HG02840 (cell line): ENCODE measurements around the gene OR2M3.
"Not testable (repeated sequence)": the region's sequence is repeated elsewhere in the genome, so short reads cannot be mapped to it uniquely, and the experiment has no call there.

Source experiments
- ATAC-seq: cut with Tn5 transposase; IDR thresholded peaks from one replicate; pipeline ENCODE4 v1.9.1; 2021; ENCODE audit warnings: mild to moderate bottlenecking, moderate library complexity, moderate number of reproducible peaks; ENCODE audit not compliant: unreplicated experiment, low FRiP score

OR2M3 gene, protein sequence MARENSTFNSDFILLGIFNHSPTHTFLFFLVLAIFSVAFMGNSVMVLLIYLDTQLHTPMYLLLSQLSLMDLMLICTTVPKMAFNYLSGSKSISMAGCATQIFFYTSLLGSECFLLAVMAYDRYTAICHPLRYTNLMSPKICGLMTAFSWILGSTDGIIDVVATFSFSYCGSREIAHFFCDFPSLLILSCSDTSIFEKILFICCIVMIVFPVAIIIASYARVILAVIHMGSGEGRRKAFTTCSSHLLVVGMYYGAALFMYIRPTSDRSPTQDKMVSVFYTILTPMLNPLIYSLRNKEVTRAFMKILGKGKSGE

DNA sequence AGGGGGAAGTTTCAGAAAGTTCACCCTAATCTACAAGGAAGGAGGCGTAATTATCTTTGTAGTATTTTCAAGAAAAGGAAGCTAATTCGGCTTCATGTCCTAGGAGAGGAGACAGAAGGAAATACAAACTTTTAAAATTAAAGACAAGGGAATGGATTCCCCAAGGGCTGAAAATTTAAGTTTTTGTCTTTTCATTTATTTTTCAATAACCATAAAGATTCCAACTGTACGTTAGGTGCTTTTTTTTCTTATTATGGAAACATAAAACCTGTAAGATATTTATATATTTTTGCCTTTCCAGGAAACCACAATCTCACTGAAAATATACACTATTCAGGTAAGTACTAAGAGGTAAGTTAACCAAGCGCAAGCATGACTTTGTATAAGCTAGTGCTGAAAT is at the start of gene OR2M3:
Gene OR2M3 (plus strand): TSS at position 301 of the 400 bp plus-strand sequence. CDS start 5,803 bp downstream, outside the sequence.
- no peak for ATAC-seq

DNA sequence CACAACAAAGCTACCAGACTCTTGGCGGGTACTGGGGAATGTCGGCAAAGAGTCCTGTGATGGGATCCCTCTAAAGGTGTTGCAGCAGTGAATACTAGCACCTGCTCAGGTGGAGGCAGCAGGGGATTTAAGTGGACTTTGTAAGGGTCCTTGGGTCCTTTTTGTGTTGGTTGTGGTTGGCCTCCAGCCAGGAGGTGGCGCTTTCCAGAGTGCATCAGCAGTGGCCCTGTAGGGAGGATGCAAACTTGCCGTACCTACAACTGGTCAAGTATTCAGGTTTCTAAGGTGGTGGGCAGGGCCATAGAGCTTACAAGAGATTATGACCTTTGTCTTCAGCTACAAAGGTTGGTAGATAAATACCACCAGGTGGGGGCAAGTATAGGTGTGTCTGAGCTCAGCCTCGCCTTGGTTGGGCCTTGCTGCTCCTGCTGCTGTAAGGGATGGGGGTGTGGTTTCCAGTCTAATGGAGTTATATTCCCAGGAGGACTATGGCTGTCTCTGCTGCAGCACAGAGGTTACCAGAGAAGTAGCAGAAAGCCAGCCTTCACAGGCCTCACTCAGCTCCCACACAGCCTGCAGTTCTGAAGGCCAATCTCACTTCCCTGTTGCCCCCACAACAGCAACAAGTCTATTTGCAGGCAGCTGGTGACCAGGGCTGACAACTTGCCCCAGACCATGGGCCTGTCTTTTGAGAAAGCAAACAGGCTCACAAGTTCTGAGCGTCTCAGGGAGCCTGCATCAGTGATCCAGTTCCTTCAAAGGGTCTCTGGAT is 44.8 kb upstream of the OR2M3 start:
- no peak for ATAC-seq

DNA sequence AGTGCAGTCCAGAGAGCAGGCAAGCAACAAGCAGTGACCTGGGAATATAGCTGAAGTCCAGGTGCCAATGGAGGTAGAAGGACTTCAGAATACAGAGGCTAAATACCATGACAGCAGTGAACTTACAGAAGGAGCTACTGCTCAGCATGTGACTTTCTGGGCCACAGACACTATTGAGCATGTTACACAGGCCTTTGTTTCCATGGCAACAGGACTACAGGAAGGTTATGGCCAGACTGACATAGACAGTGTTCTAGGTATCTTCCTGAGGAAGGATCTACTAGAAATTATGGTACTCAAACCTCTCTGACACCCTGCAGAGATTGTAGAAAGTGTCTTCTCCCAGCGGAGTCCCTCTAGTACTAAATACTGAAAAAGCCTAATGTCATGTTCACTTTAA is 41.1 kb upstream of the OR2M3 start:
- no peak for ATAC-seq

DNA sequence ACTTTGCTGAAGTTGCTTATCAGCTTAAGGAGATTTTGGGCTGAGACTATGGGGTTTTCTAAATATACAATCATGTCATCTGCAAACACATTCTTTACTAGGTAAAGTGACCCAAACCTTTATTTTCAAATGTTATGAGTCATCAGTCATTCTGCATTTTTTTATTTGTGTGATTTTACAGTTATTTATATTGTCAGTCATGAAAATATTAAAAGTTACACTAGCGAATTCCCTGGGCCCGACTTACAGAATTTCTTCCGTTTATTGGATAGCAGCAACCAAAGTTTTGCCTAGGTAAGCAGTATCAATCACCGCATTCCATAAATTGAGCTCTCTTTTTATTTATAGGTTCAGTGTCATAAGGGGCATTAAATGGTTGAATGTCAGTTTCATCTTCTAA is 38.3 kb upstream of the OR2M3 start:
- no peak for ATAC-seq

DNA sequence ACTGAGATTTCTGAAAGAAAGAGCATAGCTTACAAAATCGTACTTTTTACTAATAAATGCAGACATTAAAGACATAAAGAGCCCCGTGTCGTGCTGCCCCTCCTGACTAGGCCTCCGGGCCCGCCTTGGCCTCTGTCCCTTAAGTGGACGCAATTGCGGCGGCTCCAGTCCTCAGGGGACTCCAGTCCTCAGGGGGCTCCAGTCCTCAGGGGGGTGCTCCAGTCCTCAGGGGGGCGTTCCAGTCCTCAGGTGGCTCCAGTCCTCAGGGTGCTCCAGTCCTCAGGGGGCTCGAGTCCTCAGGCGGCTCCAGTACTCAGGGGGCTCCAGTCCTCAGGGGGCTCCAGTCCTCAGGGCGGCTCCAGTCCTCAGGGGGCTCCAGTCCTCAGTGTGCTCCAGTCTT is 33.0 kb upstream of the OR2M3 start:
- no peak for ATAC-seq

DNA sequence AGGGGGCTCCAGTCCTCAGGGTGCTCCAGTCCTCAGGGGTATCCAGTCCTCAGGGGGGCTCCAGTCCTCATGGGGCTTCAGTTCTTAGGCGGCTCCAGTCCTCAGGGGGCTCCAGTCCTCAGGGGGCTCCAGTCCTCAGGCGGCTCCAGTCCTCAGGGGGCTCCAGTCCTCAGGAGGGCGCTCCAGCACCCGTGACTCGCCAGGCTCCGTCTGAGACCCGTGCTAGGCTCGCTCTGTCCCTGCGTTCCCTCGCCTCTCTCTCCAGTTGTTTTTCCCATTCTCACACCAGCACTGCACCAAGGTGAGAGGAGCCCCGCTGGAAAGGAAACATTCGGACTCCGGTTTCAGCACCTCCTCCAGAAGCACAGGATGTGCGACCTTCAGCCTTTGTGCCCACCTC is 31.9 kb upstream of the OR2M3 start:
- no peak for ATAC-seq

DNA sequence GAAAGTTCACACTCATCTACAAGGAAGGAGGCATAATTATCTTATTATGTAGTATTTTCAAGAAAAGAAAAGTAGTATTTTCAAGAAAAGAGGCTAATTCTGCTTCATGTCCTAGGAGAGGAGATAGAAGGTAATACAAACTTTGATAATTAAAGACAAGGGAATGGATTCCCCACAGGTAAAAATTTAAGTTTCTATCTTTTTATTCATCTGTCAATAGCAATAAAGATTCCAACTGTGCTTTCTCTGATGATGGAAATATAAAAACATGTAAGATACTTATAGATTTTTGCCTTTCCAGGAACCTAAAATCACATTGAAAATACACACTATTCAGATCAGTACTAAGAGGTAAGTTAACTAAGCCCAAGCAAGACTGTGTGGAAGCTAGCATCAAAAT is 22.5 kb upstream of the OR2M3 start, which contains the start of gene OR2M2:
Gene OR2M2 (plus strand): TSS at position 301 of the 400 bp plus-strand sequence. CDS start 5,165 bp downstream, outside the sequence.
- no peak for ATAC-seq

DNA sequence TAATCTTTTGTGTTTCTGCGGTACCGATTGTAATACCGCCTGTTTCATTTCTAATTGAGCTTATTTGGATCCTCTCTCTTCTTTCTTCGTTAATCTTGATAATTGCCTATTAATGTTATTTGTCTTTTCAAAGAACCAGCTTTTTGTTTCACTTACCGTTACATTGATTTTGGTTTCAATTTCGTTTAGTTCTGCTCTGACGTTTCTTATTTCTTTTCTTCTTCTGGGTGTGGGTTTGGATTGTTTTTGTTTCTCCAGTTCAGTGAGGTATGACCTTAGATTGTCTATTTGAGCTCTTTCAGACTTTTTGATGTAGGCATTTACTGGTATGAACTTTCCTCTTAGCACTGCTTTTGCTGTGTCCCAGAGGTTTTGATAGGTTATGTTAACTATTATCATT is 13.1 kb upstream of the OR2M3 start:
- no peak for ATAC-seq

DNA sequence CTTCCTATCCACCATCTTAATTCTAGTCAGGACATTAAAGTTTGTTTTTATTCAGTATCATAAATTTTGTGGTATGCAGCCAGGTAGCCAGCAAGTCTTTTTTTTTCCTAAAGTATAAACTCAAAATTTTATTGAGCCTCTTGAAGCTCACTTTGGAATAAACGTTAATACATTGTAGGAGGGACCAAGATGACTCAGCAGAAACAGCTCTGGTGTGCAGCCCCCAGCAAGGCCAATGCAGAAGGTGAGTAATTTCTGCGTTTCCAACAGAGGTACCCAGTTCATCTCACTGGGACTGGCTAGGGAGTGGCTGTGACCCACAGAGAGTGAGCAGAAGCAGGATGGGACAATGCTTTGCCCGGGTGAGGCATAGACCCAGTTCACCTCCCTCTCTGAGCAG is 9.7 kb upstream of the OR2M3 start:
- no peak for ATAC-seq

DNA sequence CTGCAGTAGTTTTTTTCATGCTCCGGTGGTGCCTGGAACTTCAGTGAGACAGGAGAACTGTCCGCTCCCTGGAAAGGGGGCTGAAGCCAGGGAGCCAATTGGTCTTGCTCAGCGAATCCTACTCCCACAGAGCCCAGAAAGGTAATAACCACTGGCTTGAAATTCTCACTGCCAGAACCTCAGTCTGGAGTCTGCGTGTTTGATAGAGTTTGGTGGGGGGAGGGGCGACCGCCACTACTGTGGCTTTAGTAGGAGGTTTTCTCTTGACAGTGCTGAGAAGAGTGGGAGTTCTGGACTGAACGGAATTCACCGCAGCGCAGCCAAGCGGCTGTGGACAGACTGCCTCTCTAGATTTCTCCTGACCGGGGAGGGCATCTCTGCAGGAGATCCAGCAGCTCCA is 8.0 kb upstream of the OR2M3 start:
- ATAC-seq: no peak

DNA sequence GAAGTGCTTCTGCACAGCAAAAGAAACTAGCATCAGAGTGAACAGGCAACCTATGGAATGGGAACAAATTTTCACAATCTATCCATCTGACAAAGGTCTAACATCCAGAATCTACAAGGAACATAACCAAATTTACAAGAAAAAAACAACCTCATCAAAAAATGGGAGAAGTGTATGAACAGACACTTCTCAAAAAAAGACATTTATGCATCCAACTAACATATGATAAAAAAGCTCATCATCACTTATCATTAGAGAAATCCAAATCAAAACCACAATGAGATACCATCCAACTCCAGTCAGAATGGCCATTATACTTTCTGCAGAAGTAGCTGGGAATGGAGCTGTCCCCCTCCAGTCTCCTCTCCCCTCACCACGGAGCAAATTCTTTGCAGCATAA is 2.9 kb upstream of the OR2M3 start:
- no peak for ATAC-seq

DNA sequence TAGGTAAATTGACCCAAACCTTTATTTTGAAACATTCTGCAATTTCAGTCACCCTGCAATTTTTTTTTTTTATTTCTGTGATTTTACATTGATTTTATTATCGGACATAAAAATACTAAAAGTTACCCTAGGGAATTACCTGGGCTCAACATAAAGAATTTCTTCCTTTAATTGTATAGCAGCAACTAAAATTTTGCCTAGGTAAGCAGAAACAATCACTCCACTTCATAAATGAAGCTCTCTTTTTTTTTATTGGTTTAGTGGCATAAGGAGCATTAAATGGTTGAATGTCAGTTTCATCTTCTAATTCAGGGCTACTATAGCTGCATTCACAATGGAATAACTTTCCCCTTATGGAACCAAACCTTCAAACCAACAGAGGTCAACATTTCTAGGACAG is 18.8 kb downstream of the OR2M3 start:
- ATAC-seq: no peak

DNA sequence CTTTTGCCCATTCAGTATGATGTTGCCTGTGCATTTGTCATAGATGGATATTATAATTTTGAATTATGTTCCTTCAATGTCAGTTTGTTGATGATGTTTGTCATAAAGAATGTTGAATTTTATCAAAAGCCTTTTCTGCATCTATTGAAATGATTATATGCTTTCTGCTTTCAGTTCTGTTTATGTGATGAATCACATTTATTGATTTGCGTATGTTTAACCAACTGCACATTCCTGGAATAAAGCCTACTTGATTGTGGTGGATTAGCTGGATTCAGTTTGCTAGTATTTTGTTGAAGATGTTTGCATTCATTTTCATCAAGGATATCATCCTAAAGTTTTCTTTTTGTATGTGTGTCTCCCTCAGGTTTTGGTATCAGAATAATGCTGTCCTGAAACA is 28.5 kb downstream of the OR2M3 start:
- ATAC-seq: no peak

DNA sequence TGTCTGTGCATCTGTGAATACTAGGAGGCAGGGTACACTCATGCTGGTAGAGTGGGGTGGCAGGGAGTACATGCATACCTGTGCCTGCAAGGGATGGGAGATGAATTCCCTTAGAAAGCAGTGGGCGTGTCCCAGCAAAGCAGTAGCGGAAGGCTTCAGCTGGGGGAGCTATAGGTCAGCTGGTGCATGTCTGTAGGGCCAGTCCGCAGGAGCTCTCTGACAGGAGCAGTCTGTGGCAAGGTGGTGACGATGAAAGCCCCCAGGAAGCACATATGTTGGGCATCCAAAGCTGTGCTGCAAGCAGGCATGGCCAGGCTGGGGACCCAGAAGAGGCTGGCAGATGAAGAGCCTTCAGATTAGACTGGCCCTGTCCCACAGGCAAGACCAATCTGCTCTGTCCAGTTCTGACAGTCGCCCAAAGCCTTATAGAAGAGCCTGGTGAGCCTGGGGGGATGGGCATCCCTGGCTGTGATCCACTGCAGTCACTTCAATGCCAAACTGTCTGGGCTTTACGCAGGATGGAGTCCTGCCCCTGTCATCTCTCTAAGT is 32.4 kb downstream of the OR2M3 start:
- no peak for ATAC-seq

DNA sequence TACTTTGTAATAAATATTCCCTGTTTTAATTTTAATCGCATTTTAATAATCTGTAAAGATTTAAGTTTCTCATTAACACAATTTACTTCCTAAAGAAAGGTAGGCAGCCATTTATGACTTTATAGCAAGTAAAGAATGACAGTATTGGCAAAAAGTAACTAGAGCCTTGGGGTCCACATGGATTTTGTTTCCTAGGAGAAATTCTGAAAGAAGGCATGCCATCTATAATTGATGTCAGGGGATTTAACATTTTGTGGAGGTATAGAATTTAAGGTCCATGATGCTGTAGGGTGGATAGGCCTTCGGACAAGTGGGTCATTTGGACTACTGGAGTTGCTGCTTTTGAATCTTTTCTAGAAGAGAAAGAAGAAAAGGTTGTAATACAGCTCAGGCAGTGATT is 34.1 kb downstream of the OR2M3 start, which contains the start of gene OR2M4:
Gene OR2M4 (plus strand): TSS at position 301 of the 400 bp plus-strand sequence. CDS start 7,512 bp downstream, outside the sequence.
- no peak for ATAC-seq

DNA sequence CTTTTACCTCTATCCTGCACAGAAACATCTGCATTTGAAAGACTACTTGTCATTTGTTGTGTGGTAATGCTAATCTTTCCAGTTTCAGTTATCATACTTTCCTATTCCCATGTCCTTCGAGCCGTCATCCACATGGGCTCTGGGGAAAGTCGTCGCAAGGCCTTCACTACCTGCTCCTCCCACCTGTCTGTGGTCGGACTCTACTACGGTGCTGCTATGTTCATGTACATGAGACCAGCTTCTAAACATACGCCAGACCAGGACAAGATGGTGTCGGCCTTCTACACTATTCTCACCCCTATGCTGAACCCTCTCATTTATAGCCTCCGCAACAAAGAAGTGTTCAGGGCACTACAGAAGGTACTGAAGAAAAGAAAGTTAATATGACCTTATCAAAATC is 42.4 kb downstream of the OR2M3 start:
- ATAC-seq: no peak

DNA sequence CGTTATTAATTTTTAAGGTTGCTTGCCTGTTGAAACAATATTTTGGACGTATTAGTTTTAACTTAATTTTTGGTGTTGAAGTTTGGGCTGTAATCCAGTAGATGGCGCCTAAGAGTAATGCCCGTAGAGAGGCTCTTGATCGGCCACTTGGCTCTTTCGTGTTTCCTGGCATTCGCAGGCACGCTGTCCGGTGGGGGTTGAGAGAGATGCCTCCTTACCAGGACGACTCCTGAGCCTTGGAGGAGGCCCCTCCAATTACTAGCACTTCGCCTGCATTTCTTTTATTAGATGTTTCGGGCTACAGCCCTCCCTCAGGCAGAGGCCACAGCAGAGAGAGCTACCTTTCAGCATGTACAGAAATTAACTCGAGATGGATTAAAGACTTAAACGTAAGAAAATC is 46.1 kb downstream of the OR2M3 start:
- no peak for ATAC-seq

DNA sequence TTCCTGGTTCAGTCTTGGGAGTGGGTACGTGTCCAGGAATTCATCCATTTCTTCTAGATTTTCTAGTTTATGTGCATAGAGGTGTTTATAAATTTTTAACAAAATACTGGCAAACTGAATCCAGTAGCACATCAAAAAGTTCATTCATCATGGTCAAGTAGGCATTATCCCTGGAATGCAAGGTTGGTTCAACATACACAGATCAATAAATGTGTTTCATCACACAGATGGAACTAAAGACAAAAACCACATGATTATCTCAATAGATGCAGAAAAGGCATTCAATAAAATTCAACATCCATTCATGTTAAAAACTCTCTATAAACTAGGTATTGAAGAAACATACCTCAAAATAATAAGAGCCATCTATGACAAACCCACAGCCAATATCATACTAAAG is 62.2 kb downstream of the OR2M3 start:
- not testable (repeated sequence) for ATAC-seq
